GM18520 (cell line): ENCODE results near the gene RTN4RL1.

Source experiments
- ATAC-seq: cut with Tn5 transposase; IDR thresholded peaks from one replicate; pipeline ENCODE4 v1.9.1; 2021; ENCODE audit not compliant: unreplicated experiment

The RTN4RL1 gene

GRCh38 chr17:1979182-1979985, 45.8 kb downstream of the RTN4RL1 start:
- ATAC-seq: no peak

GRCh38 chr17:1978396-1978949, 46.7 kb downstream of the RTN4RL1 start:
- ATAC-seq: no peak

GRCh38 chr17:1977583-1978395, 47.3 kb downstream of the RTN4RL1 start:
- no peak for ATAC-seq

GRCh38 chr17:1976683-1977064, 48.5 kb downstream of the RTN4RL1 start:
- no peak for ATAC-seq

- no peak for ATAC-seq
These were observed 49.0 kb downstream of the RTN4RL1 start for GRCh38 chr17:1976000-1976682.

- ATAC-seq: no peak
These were observed 49.6 kb downstream of the RTN4RL1 start for GRCh38 chr17:1975573-1975972.

- ATAC-seq: no peak
These were observed 52.5 kb downstream of the RTN4RL1 start for GRCh38 chr17:1972487-1973160.

- ATAC-seq: no peak
These were observed 54.2 kb downstream of the RTN4RL1 start for GRCh38 chr17:1970843-1971384.

- no peak for ATAC-seq
These were observed 55.4 kb downstream of the RTN4RL1 start for GRCh38 chr17:1969712-1970111.

- ATAC-seq: no peak
These were observed 57.9 kb downstream of the RTN4RL1 start for GRCh38 chr17:1967213-1967612.

GRCh38 chr17:1966274-1967086, 58.7 kb downstream of the RTN4RL1 start:
- no peak for ATAC-seq

- ATAC-seq: no peak
These were observed 59.4 kb downstream of the RTN4RL1 start for GRCh38 chr17:1965556-1966273.

GRCh38 chr17:1963250-1963649, 61.9 kb downstream of the RTN4RL1 start:
- ATAC-seq: no peak

GRCh38 chr17:1961189-1961588, 63.9 kb downstream of the RTN4RL1 start:
- no peak for ATAC-seq

- no peak for ATAC-seq
These were observed 64.6 kb downstream of the RTN4RL1 start for GRCh38 chr17:1960545-1960912.

GRCh38 chr17:1959871-1960544, 65.1 kb downstream of the RTN4RL1 start:
- no peak for ATAC-seq

GRCh38 chr17:1958134-1958881, 66.8 kb downstream of the RTN4RL1 start:
- no peak for ATAC-seq

GRCh38 chr17:1957037-1957436, 68.1 kb downstream of the RTN4RL1 start:
- ATAC-seq: no peak
